Activated T-helper 2 cell treated with anti-CD3 and anti-CD28 coated beads, Interferon-gamma antibody, Interleukin-2, Interleukin-4, amounts not matched to agents 10 μg/mL and 5 μg/mL and 100 μg/mL, durations not matched to agents 14 hours and 24 hours and 36 hours (primary cell): Measurements from ENCODE around the gene ZNF621. TPM values are rescaled to one million over a fixed set of nuclear protein-coding genes. Genes with fewer than 3 reads are reported as not detected.
"Not testable (repeated sequence)": the region's sequence is repeated elsewhere in the genome, so short reads cannot be mapped to it uniquely, and the experiment has no call there.

Experiments used
- DNase-seq: peaks from one replicate; pipeline ENCODE4 v3.0.0; 2021; ENCODE audit warnings: low spot score
- H3K27ac Mint-ChIP-seq: one replicate; pipeline ENCODE4 v1.8.0; 2021; ENCODE audit warnings: mixed read lengths
- H3K27me3 Mint-ChIP-seq: one replicate; pipeline ENCODE4 v1.8.0; 2021; ENCODE audit warnings: low read depth, mixed read lengths
- H3K36me3 Mint-ChIP-seq: one replicate; pipeline ENCODE4 v1.8.0; 2021; ENCODE audit warnings: low read depth, mixed read lengths
- H3K4me1 Mint-ChIP-seq: one replicate; pipeline ENCODE4 v1.8.0; 2021; ENCODE audit warnings: low read depth, mixed read lengths
- H3K4me3 Mint-ChIP-seq: one replicate; pipeline ENCODE4 v1.8.0; 2021; ENCODE audit warnings: low read depth, mild to moderate bottlenecking, moderate library complexity, mixed read lengths
- H3K9me3 Mint-ChIP-seq: one replicate; pipeline ENCODE4 v1.8.0; 2021; ENCODE audit warnings: mixed read lengths
- intact Hi-C: fragments of 100-400 bp; cut with micrococcal nuclease; formaldehyde crosslinking; loops from one replicate; pipeline ENCODE4 v1.15.1; 2023
- total RNA-seq: library from RNA; stranded (reverse); gene quantifications from 2 replicates; pipeline ENCODE4 v1.2.3, GENCODE V29; 2022

Gene ZNF621
- total RNA-seq, 1 donor from 2014 or later, result 23.9 TPM

- H3K27ac Mint-ChIP-seq, H3K27me3 Mint-ChIP-seq, H3K4me1 Mint-ChIP-seq, intact Hi-C loops, H3K36me3 Mint-ChIP-seq, H3K4me3 Mint-ChIP-seq, DNase-seq, H3K9me3 Mint-ChIP-seq: not testable (repeated sequence)
These were observed 37.7 kb downstream of the ZNF621 start for GRCh38 chr3:40562482-40562881.

- H3K36me3 Mint-ChIP-seq, H3K4me3 Mint-ChIP-seq: not testable (repeated sequence)
These were observed 40.9 kb downstream of the ZNF621 start for GRCh38 chr3:40565629-40566028.

GRCh38 chr3:40566694-40567093, 41.9 kb downstream of the ZNF621 start:
- intact Hi-C loops, result no loop called here
- no peak for DNase-seq
- Mint-ChIP-seq H3K9me3 (no peaks in the 10 kb centered on the region), H3K36me3 (no peaks in the 10 kb centered on the region), H3K4me3 (no peak overlapping the region), H3K27ac (no peak overlapping the region), H3K27me3 (peaks cover 3% of the 10 kb centered on the region), H3K4me1 (no peaks in the 10 kb centered on the region)

More at GRCh38 chr3:40565629-40566028, 40.9 kb downstream of the ZNF621 start:
- DNase-seq, H3K27ac Mint-ChIP-seq, intact Hi-C loops, H3K27me3 Mint-ChIP-seq, H3K9me3 Mint-ChIP-seq, H3K4me1 Mint-ChIP-seq: not testable (repeated sequence)

- no peaks in the 10 kb centered on the region for H3K9me3 Mint-ChIP-seq
- no peak for DNase-seq
- H3K27me3 Mint-ChIP-seq, result peaks cover 13% of the 10 kb centered on the region
- no peak overlapping the region for H3K4me3 Mint-ChIP-seq
- H3K4me1 Mint-ChIP-seq, result no peaks in the 10 kb centered on the region
- no peak overlapping the region for H3K27ac Mint-ChIP-seq
- H3K36me3 Mint-ChIP-seq, result no peaks in the 10 kb centered on the region
- intact Hi-C loops, result no loop called here
These were observed 47.8 kb downstream of the ZNF621 start for GRCh38 chr3:40572588-40572987.

- no peak for DNase-seq
- intact Hi-C loops, result no loop called here
- Mint-ChIP-seq H3K4me1 (no peaks in the 10 kb centered on the region), H3K4me3 (no peak overlapping the region), H3K36me3 (no peaks in the 10 kb centered on the region), H3K27ac (no peak overlapping the region), H3K27me3 (peaks cover 15% of the 10 kb centered on the region), H3K9me3 (no peaks in the 10 kb centered on the region)
These were observed 49.3 kb downstream of the ZNF621 start for GRCh38 chr3:40574050-40574449.

- no peaks in the 10 kb centered on the region for H3K4me1 Mint-ChIP-seq
- no peak overlapping the region for H3K27ac Mint-ChIP-seq
- intact Hi-C loops, result no loop called here
- peaks cover 17% of the 10 kb centered on the region for H3K27me3 Mint-ChIP-seq
- H3K36me3 Mint-ChIP-seq, result no peaks in the 10 kb centered on the region
- no peak for DNase-seq
- no peak overlapping the region for H3K4me3 Mint-ChIP-seq
- H3K9me3 Mint-ChIP-seq, result no peaks in the 10 kb centered on the region
These were observed 49.9 kb downstream of the ZNF621 start for GRCh38 chr3:40574661-40575060.

GRCh38 chr3:40576396-40576795, 51.6 kb downstream of the ZNF621 start:
- no peak overlapping the region for H3K27ac Mint-ChIP-seq
- no peak overlapping the region for H3K4me3 Mint-ChIP-seq
- DNase-seq, result no peak
- no peaks in the 10 kb centered on the region for H3K36me3 Mint-ChIP-seq
- no peaks in the 10 kb centered on the region for H3K4me1 Mint-ChIP-seq
- H3K9me3 Mint-ChIP-seq, result no peaks in the 10 kb centered on the region
- H3K27me3 Mint-ChIP-seq, result peaks cover 17% of the 10 kb centered on the region
- intact Hi-C loops, result no loop called here

GRCh38 chr3:40580494-40581091, 55.8 kb downstream of the ZNF621 start:
- intact Hi-C loops, result loop anchor here (1.0 to 10.0 kb wide), 5 partner anchors 253 to 1514 kb away; partner anchors contain the start of gene TRAK1
- H3K27me3 Mint-ChIP-seq, result peaks cover 11% of the 10 kb centered on the region
- no peak overlapping the region for H3K4me3 Mint-ChIP-seq
- DNase-seq, result peak; percentile 42
- no peaks in the 10 kb centered on the region for H3K36me3 Mint-ChIP-seq
- H3K27ac Mint-ChIP-seq, result no peak overlapping the region
- H3K9me3 Mint-ChIP-seq, result no peaks in the 10 kb centered on the region
- peaks cover 3% of the 10 kb centered on the region for H3K4me1 Mint-ChIP-seq

- Mint-ChIP-seq H3K36me3 (no peaks in the 10 kb centered on the region), H3K27ac (no peak overlapping the region), H3K4me3 (no peak overlapping the region), H3K27me3 (peaks cover 11% of the 10 kb centered on the region), H3K9me3 (no peaks in the 10 kb centered on the region), H3K4me1 (peaks cover 3% of the 10 kb centered on the region)
- intact Hi-C loops, result loop anchor here (2.0 to 10.0 kb wide), 3 partner anchors 394 to 1514 kb away; partner anchors contain the start of gene TRAK1
- DNase-seq, result no peak
These were observed 56.4 kb downstream of the ZNF621 start for GRCh38 chr3:40581166-40581565.

GRCh38 chr3:40582401-40583027, 57.8 kb downstream of the ZNF621 start:
- Mint-ChIP-seq H3K36me3 (no peaks in the 10 kb centered on the region), H3K27ac (no peak overlapping the region), H3K4me1 (peaks cover 3% of the 10 kb centered on the region), H3K9me3 (no peaks in the 10 kb centered on the region), H3K27me3 (peaks cover 9% of the 10 kb centered on the region), H3K4me3 (no peak overlapping the region)
- no peak for DNase-seq
- intact Hi-C loops, result loop anchor here (10.0 kb wide), 2 partner anchors 392 to 1512 kb away; partner anchors contain the start of gene TRAK1

- intact Hi-C loops, result loop anchor here (10.0 kb wide), 2 partner anchors 391 to 1511 kb away; partner anchors contain the start of gene TRAK1
- Mint-ChIP-seq H3K9me3 (no peaks in the 10 kb centered on the region), H3K27me3 (peaks cover 8% of the 10 kb centered on the region), H3K36me3 (no peaks in the 10 kb centered on the region), H3K4me1 (peaks cover 3% of the 10 kb centered on the region), H3K4me3 (no peak overlapping the region), H3K27ac (no peak overlapping the region)
- no peak for DNase-seq
These were observed 58.9 kb downstream of the ZNF621 start for GRCh38 chr3:40583691-40584090.

- H3K27me3 Mint-ChIP-seq, result peaks cover 6% of the 10 kb centered on the region
- intact Hi-C loops, result loop anchor here (10.0 kb wide), 2 partner anchors 390 to 1510 kb away; partner anchors contain the start of gene TRAK1
- H3K4me1 Mint-ChIP-seq, result peaks cover 3% of the 10 kb centered on the region
- no peaks in the 10 kb centered on the region for H3K36me3 Mint-ChIP-seq
- H3K4me3 Mint-ChIP-seq, result no peak overlapping the region
- no peak overlapping the region for H3K27ac Mint-ChIP-seq
- H3K9me3 Mint-ChIP-seq, result no peaks in the 10 kb centered on the region
- DNase-seq, result peak; percentile 58
These were observed 59.9 kb downstream of the ZNF621 start for GRCh38 chr3:40584625-40585189.
